IMR-90 (cell line): ENCODE results near the gene DEGS2.

Source experiments
- CTCF ChIP-seq: conservative IDR thresholded peaks from 2 replicates; pipeline ENCODE4 v1.5.1; 2012; ENCODE audit warnings: mild to moderate bottlenecking, low read depth, low read length, improper control_type of control experiment
- FOS ChIP-seq: fragments of 150-350 bp; IDR thresholded peaks from 2 replicates; pipeline ENCODE4 v1.6.1; 2016; ENCODE audit warnings: low read depth, low read length
- MXI1 ChIP-seq: IDR thresholded peaks from 2 replicates; pipeline ENCODE4 v1.6.1; 2012; ENCODE audit warnings: low read depth, mild to moderate bottlenecking, low read length, moderate library complexity, borderline replicate concordance
- NFE2L2 ChIP-seq: fragments of 150-350 bp; IDR thresholded peaks from 2 replicates; pipeline ENCODE4 v1.6.1; 2016; ENCODE audit warnings: low read depth, mild to moderate bottlenecking, low read length
- POLR2A ChIP-seq: IDR thresholded peaks from 2 replicates; pipeline ENCODE4 v1.6.1; 2012; ENCODE audit warnings: mild to moderate bottlenecking, low read depth, low read length
- SMC3 ChIP-seq: fragments of 150-350 bp; IDR thresholded peaks from 2 replicates; pipeline ENCODE4 v1.6.1; 2016; ENCODE audit warnings: low read depth, mild to moderate bottlenecking, antibody characterized with exemption, low read length, moderate library complexity

DNA sequence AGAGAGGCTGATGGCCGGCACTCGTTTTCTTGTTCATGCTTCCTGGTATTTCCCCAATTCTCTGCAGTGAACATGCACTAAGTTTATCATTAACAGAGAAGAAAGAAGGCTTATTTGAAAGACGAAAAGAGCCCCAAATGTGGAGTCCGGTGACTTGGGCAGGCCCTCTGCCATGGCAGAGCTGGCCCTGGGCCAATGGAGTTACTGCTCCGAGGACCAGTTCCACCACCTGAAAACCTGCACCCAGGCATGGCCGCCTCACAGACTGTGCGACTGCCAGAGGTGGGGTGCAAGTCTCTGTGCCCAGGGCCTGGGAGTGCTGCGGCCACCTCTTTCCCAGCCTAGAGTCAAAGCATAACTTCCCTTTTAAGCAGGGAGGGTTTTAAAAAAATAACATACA lies 24.9 kb downstream of the DEGS2 start:
- TF ChIP-seq CTCF (no peak), FOS (no peak), MXI1 (no peak), POLR2A (no peak), NFE2L2 (no peak), SMC3 (no peak)
